Fibroblast of lung (primary cell): ENCODE results near the gene MIEF1. TPM values are rescaled to one million over a fixed set of nuclear protein-coding genes. Genes with fewer than 3 reads are reported as not detected.

ENCODE experiments used
- DNase-seq, 2 donors: peaks; one replicate each; pipeline versions ENCODE4 v3.0.0 to v3.0.0-alpha.2; 2010; ENCODE audit warnings: low read depth in 2 of 2
- H2AFZ ChIP-seq: 2 replicates; pipeline ENCODE4 v1.5.1; 2012; ENCODE audit warnings: low read length, control low read depth, inconsistent platforms
- H3K27ac ChIP-seq: 2 replicates; pipeline ENCODE4 v1.5.1; 2011; ENCODE audit warnings: low read length, control low read depth; ENCODE audit not compliant: insufficient read depth
- H3K27me3 ChIP-seq: 2 replicates; pipeline ENCODE4 v1.5.1; 2011; ENCODE audit warnings: mild to moderate bottlenecking, low read length; ENCODE audit not compliant: control insufficient read depth, insufficient read depth
- H3K36me3 ChIP-seq: 2 replicates; pipeline ENCODE4 v1.5.1; 2011; ENCODE audit warnings: low read length; ENCODE audit not compliant: control insufficient read depth, insufficient read depth
- H3K4me1 ChIP-seq: 2 replicates; pipeline ENCODE4 v1.5.1; 2011; ENCODE audit warnings: low read length; ENCODE audit not compliant: control insufficient read depth, insufficient read depth; ENCODE audit errors: extremely low read depth
- H3K4me2 ChIP-seq: 2 replicates; pipeline ENCODE4 v1.5.1; 2011; ENCODE audit warnings: low read length, control low read depth; ENCODE audit not compliant: insufficient read depth; ENCODE audit errors: extremely low read depth
- H3K4me3 ChIP-seq, 4 experiments: fragments of 200-600 bp in 1 of 4; sonication (generic) in 1 of 4; replicated peaks in 1 of 4; 2 replicates each; pipeline ENCODE4 v1.5.1; 2011 to 2016; ENCODE audit warnings: low read length in 4 of 4, low read depth in 3 of 4, mild to moderate bottlenecking in 3 of 4, control low read depth in 2 of 4, inconsistent platforms in 1 of 4, mixed read lengths in 1 of 4; ENCODE audit not compliant: insufficient read depth in 1 of 4; ENCODE audit errors: control extremely low read depth in 1 of 4
- H3K79me2 ChIP-seq: 2 replicates; pipeline ENCODE4 v1.5.1; 2012; ENCODE audit warnings: mild to moderate bottlenecking, low read length, inconsistent platforms; ENCODE audit not compliant: control insufficient read depth, insufficient read depth
- H3K9ac ChIP-seq: 2 replicates; pipeline ENCODE4 v1.5.1; 2011; ENCODE audit warnings: mild to moderate bottlenecking, low read length, control low read depth; ENCODE audit not compliant: insufficient read depth
- H3K9me3 ChIP-seq: 2 replicates; pipeline ENCODE4 v1.5.1; 2012; ENCODE audit warnings: low read depth, low read length; ENCODE audit not compliant: control insufficient read depth, insufficient read depth
- H4K20me1 ChIP-seq: 2 replicates; pipeline ENCODE4 v1.5.1; 2011; ENCODE audit warnings: low read length; ENCODE audit not compliant: control insufficient read depth, insufficient read depth; ENCODE audit errors: extremely low read depth
- EZH2 ChIP-seq: IDR thresholded peaks from 2 replicates; pipeline ENCODE4 v1.5.1; 2012; ENCODE audit warnings: low read length, control low read depth, mild to moderate bottlenecking; ENCODE audit errors: missing control alignments
- polyA plus RNA-seq, 2 donors: library from polyadenylated mRNA; depleted of rRNA in 1 of 2; stranded (reverse) in 1 of 2; unstranded in 1 of 2; fragments of >200 nt; gene quantifications; 2 replicates each; pipeline ENCODE4 v1.2.1, GENCODE V29; 2011 to 2012; ENCODE audit warnings: missing spikeins in 1 of 2
- total RNA-seq: library from RNA; depleted of rRNA; stranded (reverse); fragments of >200 nt; gene quantifications from 2 replicates; pipeline ENCODE4 v1.2.1, GENCODE V29; 2014
- TF ChIP-seq, protein P1 (sequence below), 2 donors: IDR thresholded peaks in 1 of 2; conservative IDR thresholded peaks in 1 of 2; 1 replicate in 1 of 2; 2 replicates in 1 of 2; pipeline ENCODE4 v1.5.1; 2011 to 2012; ENCODE audit warnings: low read length in 2 of 2, control low read depth in 1 of 2, inconsistent platforms in 1 of 2, low read depth in 1 of 2, mild to moderate bottlenecking in 1 of 2

The MIEF1 gene
- total and polyA plus RNA-seq, 2 donors (not counting 1 experiment from before 2014, with no cell fraction given): 16.8 to 19.0 TPM

DNA sequence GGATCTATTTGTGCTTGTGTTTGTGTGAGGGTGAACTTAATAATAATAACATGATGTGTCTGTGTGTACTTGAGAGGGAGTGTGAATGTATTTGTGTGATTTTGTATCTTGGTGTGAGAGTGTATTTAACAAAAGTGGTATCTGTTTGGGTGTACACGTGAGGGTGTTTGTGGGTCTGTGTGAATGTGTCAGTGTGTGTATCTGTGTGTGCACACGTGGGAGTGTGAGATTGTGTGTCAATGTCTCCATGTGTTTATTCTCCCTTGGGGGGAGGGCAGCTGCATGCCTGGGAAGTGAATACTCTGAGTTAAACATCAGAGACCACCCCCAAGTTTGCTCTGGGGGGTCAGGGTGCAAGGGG is 45.5 kb downstream of the MIEF1 start:
- Histone ChIP-seq H3K79me2 (no peaks in the 10 kb centered on the region), H3K4me3 (no peak overlapping the region), H2AFZ (no peak overlapping the region), H4K20me1 (peaks cover 2% of the 10 kb centered on the region), H3K36me3 (no peaks in the 10 kb centered on the region), H3K4me2 (no peak overlapping the region), H3K9me3 (no peaks in the 10 kb centered on the region), H3K27me3 (peaks cover 7% of the 10 kb centered on the region), H3K4me1 (peaks cover 2% of the 10 kb centered on the region), H3K27ac (no peak overlapping the region), H3K9ac (no peak overlapping the region)
- no peak for DNase-seq
- TF ChIP-seq EZH2: no peak
- TF ChIP-seq, protein P1, sequence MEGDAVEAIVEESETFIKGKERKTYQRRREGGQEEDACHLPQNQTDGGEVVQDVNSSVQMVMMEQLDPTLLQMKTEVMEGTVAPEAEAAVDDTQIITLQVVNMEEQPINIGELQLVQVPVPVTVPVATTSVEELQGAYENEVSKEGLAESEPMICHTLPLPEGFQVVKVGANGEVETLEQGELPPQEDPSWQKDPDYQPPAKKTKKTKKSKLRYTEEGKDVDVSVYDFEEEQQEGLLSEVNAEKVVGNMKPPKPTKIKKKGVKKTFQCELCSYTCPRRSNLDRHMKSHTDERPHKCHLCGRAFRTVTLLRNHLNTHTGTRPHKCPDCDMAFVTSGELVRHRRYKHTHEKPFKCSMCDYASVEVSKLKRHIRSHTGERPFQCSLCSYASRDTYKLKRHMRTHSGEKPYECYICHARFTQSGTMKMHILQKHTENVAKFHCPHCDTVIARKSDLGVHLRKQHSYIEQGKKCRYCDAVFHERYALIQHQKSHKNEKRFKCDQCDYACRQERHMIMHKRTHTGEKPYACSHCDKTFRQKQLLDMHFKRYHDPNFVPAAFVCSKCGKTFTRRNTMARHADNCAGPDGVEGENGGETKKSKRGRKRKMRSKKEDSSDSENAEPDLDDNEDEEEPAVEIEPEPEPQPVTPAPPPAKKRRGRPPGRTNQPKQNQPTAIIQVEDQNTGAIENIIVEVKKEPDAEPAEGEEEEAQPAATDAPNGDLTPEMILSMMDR (conservative IDR thresholded peaks at IDR 0.05 in 1 of 2, IDR thresholded peaks at IDR 0.05 in 1 of 2; ENCODE audit: low read depth in 1 of 2, low read length in 2 of 2): no peak

DNA sequence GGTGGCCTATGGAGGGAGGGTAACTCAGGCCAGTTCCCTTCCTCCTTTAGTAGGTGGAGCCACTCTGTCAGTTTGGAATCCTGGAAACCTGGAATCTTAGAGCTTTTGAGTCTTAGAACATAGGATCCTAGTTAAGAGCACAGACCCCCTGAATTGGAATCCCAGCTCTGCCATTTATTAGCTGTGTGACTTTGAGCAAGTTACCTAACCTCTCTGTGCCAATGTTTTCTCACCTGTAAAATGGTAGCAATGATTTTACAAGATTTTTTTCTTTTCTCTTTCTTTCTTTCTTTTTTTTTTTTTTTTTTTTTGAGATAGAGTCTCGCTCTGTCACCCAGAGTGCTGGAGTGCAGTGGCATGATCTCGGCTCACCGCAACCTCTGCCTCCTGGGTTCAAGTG is 51.3 kb downstream of the MIEF1 start:
- Histone ChIP-seq H4K20me1 (no peaks in the 10 kb centered on the region), H3K9me3 (no peaks in the 10 kb centered on the region), H3K36me3 (no peaks in the 10 kb centered on the region), H3K4me3 (no peak overlapping the region), H3K4me1 (no peaks in the 10 kb centered on the region), H3K4me2 (no peak overlapping the region), H3K79me2 (no peaks in the 10 kb centered on the region), H3K27me3 (peaks cover 27% of the 10 kb centered on the region), H3K27ac (no peak overlapping the region), H2AFZ (no peak overlapping the region), H3K9ac (no peak overlapping the region)
- TF ChIP-seq, protein P1 (conservative IDR thresholded peaks at IDR 0.05 in 1 of 2, IDR thresholded peaks at IDR 0.05 in 1 of 2; ENCODE audit: low read depth in 1 of 2, low read length in 2 of 2): no peak
- no peak for TF ChIP-seq EZH2
- DNase-seq: no peak

DNA sequence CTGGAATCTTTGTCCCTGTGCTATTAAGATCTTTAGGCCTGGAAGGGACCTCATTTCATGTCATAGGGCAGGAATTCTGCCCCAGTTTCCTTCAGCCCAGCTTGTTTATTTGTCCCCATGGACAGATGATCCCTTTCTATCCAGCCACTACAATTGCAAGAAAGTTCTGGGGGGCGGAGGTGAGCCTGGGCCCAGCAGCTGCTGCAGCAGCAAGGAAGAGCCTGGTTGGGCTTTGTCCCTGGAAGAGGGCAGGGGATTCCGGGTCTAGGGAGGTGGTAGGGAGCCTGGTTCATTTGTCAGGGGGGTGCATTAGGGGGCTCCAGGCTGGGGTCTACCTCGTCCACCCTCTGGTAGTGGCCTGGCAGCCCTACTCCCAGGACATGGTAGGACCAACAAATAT is 52.1 kb downstream of the MIEF1 start:
- Histone ChIP-seq H3K27me3 (peaks cover 32% of the 10 kb centered on the region), H3K4me2 (no peak overlapping the region), H3K79me2 (no peaks in the 10 kb centered on the region), H3K9me3 (no peaks in the 10 kb centered on the region), H3K36me3 (no peaks in the 10 kb centered on the region), H3K4me3 (no peak overlapping the region), H3K4me1 (no peaks in the 10 kb centered on the region), H4K20me1 (no peaks in the 10 kb centered on the region), H3K9ac (no peak overlapping the region), H2AFZ (no peak overlapping the region), H3K27ac (no peak overlapping the region)
- no peak for DNase-seq
- TF ChIP-seq EZH2: no peak
- TF ChIP-seq, protein P1 (conservative IDR thresholded peaks at IDR 0.05 in 1 of 2, IDR thresholded peaks at IDR 0.05 in 1 of 2; ENCODE audit: low read depth in 1 of 2, low read length in 2 of 2): no peak
